Stimulated activated CD4-positive, alpha-beta T cell treated with anti-CD3 and anti-CD28 coated beads, Interleukin-4, amount 100 ng/mL, for 1 hour (primary cell): ENCODE results near the gene ARAP3.
A peak's percentile ranks its signal among the peaks of the same experiment; 100 is the strongest.

Experiments used
- DNase-seq: peaks from one replicate; pipeline ENCODE4 v3.0.0-alpha.2; 2020

ARAP3 gene

DNA sequence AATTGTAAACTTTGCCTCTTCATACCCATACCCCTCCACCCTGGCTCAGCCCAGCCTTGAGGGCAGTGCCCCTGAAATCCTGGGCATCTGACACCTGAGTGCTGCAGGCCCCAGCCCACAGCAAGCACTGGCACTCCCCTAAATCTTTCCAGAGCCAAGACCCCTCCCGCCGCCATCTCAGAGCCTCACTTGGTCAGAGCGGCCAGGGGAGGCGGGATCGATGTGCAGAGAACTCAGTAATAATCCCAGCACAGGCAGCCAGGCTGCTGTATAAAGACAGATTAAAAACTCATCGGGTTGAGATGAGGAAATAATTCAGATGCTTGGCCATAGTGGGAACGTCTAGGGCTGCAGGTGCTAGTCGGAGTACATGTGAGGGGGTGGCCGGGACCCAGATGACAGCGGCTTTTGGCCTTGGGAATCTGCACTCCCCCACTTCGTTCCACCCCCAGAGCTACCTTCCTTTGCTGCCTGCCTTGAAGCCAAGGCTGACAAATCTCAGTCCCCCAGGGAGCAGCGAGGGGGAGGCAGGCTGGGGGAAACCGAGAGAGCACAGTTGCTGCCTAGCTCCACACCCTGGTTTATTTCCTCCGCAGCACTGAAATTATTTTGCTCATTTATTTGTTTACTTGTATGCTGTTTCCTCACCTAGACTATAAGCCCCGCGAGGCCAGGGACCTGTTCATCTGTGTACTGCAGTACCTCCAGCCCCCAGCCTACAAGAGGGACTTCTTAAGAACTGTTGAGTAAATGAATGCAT is 19.5 kb upstream of the ARAP3 start:
- DNase-seq, result no peak

DNA sequence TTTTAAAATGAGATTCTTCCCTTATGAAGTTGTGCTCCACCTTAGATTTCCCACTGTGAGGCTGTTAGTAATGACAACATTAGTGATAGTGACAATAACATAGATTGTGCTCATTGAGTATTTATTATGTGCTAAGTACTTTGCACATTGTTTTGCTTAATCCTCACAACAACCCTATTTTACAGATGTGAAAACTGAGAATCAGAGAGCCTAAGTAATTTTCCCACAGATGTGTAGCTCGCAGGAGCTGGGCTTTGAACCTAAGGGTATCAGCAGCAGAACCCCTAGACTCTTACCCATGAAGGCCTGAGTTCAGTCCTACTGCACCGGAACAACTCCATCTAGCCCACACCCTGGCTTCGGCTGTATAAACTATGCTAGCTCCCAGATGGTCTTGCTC is 15.6 kb upstream of the ARAP3 start:
- no peak for DNase-seq

- no peak for DNase-seq
Observed at GRCh38 chr5:141696431-141696830, 14.4 kb upstream of the ARAP3 start.

DNA sequence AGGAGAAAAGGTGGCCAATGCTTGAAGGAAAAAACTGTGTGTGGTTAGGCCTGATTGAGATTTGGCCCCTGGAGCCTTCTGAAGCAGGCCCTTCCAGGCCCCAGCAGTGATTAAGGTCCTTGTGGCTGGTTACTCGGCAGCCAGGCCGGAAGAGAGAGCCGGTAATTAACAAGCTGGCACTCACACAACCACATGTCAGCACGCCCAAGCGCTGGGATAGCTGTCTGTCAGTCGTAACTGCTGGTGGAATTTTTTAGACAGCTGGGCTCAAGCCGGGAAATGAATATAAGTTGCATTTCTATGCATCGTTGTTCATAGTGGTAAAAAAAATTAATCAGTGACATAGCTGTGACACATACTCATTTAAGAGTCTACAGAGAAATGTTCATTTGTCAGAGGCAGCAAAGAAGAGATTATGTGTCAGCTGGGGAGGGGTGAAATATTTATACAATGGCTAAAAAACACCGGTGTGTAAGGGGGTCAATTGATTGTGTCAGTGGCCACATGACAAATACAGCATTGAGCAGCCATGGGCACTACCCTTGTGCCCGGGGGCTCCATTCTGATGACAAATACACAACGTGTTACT is 13.7 kb upstream of the ARAP3 start:
- DNase-seq, result no peak

GRCh38 chr5:141694479-141694878 is 12.4 kb upstream of the ARAP3 start:
- no peak for DNase-seq

- peak; percentile 78 for DNase-seq
Observed at GRCh38 chr5:141692919-141693725, 11.1 kb upstream of the ARAP3 start.

GRCh38 chr5:141692533-141692888 is 10.5 kb upstream of the ARAP3 start:
- no peak for DNase-seq

- peak; percentile 86 for DNase-seq
Observed at GRCh38 chr5:141691867-141692532, 10.0 kb upstream of the ARAP3 start.

DNA sequence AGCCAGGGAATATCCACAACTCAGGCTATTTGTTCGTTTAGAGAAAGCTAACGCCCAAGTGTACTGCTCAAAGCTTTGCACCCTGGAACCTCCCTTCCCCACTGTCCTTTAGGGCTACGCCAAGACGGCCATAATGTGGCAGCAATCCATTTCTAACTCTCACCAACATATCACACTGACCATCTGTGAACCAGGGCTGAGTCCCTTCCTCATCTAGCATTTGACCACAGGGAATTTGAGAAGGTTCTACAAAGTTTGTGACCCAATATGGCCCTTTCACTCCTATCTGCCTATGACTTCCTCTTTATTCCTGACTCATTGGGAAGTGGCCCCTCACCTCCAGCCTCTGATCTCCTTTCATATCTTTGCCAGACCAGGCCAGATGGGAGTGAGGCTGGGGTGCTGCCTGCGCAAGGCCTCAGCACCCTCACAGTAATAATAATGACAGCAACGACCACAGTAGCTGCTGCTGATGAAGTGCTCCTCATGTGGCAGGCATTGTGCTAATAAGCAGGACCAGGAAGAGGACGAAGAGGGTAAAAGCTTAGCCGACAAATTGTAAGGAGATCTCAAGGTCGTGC is 9.3 kb upstream of the ARAP3 start:
- DNase-seq, result no peak

DNA sequence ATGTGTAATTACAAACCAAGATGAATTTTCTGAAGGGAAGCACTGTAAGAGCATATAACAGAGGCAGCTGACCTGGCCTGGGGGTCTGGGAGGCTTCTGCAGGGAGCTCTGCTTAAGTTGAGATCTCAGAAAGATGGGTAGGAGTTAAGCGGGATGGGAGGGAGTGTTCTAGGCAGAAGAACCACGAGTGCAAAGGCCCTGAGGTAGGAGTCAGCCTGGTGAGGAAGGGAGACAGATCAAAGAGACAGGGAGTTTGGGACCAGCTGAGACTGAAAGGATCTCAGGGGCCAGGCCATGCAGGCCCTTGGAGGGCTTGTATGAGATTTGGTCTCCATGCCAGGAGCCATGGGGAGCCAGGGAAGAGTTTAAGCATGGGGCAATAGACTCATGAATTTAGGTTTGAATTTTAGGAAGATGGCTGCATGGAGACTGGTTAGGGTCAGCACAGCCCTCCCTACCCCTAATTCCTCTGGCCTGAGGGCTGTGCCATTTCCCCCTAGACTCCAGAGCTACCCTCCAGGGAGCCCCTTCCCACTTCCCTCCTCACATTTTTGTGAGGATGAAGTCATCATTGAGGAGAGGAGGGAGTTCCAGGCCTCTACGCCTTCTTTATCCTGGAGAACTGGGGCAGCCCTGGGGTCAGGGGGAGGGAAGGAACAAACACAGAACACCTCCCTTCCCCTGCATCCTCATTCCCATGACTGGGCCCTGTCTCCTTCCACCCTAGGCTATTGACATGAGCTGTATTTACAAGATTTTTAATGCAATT is 4.8 kb upstream of the ARAP3 start:
- DNase-seq, result no peak

DNA sequence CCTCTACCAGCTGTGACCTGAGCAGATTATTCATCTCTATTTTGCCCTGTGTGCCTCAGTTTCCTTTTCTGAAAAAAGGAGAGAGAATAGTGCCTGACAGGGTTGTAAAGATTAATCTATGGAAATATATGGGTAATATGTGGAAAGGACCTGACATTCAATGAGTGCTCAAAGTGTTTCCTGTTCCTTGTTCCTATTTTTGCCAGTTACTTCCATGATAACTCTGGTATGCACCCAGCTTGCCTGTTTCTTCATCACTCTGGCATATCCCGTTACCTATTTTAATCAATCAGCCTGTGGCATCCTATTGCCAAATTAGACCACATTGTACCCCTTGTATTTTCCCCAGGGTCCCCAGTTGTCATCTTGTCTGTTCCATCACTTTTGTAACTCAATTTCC is 3.6 kb upstream of the ARAP3 start:
- DNase-seq, result no peak

DNA sequence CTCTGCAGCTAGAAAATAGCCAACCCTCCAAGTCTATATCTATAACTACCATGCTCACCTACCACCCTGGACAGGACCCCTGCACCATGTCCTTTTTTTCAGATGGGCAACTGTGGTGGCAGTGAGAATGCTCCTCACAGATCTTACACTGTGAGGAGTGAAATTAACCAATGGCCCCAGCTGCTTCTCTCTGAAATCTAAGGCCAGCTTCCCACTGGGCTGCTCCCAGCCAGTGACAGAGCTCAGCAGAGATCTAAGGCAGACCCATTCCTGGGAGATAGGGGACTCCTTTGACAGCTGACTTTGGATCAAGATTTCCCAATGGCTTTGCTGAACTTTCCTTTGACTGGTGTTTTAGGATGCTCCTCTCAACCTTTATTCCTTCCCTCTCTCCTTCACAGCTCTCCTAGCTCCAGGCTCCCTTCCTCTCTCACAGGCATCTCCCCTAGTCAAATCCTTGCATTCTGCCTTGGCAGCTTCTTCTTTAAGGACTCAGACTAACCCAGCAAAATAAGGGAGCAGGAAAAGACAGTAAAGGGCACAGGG is 1.6 kb upstream of the ARAP3 start:
- DNase-seq, result no peak

- no peak for DNase-seq
Observed at GRCh38 chr5:141681295-141681694, 735 bp downstream of the ARAP3 start.

GRCh38 chr5:141680751-141681201 is 1.3 kb downstream of the ARAP3 start:
- DNase-seq, result no peak

DNA sequence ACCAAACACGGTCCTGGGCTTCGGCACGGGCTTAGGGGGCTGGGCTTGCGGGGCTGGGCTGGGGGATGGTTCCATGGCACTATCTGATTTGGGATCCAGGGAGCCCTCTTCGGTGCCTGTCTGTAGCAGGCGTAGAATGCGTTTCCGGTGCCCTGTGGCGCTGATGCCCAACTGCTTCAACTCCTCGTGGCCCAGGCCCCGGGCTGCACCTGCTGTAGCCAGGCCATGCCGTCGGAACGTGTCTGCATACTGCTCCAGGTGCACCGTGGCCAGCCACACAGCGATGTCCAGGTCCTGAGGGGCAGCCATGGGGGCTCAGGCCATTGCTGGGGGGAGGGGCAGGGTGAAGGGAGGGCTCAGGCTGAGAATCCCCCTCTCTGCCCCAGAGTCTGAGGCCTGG is 1.9 kb downstream of the ARAP3 start:
- no peak for DNase-seq

DNA sequence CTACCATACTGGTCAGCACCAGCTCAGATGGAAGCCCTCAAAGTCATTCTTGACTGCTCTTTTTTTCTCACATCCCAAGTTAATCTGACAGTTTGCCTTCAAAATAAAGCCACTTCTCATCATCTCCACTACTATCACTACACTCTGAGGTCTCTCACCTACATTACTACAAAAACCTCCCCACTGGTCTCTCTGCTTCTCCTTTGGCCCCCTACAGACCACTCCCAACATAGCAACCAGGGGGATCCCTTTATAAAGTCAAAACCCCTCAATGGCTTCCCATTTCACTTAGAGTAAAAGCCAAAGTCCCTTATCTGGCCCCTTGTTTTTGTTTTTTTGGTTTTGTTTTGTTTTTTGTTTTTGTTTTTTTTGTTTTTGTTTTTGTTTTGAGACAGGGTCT is 4.6 kb downstream of the ARAP3 start:
- no peak for DNase-seq

DNA sequence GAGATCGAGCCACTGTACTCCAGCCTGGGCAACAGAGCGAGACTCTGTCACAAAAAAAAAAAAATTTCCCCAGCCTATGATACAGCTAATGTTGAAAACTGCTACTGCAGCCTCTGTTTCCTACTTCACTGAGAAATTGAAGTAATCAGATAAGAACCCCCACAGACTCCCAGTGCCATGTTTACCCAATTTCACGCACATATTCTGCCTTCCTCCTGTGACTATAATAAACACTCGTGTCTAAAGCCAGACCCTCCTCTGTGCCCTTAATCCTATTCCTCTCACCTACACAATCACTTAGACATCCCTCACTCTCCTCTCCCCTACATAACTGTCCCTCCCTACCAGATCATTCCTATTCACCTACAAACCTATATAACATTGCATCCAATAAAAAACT is 6.4 kb downstream of the ARAP3 start:
- DNase-seq, result no peak

GRCh38 chr5:141674747-141675146 is 7.3 kb downstream of the ARAP3 start:
- DNase-seq, result no peak

DNA sequence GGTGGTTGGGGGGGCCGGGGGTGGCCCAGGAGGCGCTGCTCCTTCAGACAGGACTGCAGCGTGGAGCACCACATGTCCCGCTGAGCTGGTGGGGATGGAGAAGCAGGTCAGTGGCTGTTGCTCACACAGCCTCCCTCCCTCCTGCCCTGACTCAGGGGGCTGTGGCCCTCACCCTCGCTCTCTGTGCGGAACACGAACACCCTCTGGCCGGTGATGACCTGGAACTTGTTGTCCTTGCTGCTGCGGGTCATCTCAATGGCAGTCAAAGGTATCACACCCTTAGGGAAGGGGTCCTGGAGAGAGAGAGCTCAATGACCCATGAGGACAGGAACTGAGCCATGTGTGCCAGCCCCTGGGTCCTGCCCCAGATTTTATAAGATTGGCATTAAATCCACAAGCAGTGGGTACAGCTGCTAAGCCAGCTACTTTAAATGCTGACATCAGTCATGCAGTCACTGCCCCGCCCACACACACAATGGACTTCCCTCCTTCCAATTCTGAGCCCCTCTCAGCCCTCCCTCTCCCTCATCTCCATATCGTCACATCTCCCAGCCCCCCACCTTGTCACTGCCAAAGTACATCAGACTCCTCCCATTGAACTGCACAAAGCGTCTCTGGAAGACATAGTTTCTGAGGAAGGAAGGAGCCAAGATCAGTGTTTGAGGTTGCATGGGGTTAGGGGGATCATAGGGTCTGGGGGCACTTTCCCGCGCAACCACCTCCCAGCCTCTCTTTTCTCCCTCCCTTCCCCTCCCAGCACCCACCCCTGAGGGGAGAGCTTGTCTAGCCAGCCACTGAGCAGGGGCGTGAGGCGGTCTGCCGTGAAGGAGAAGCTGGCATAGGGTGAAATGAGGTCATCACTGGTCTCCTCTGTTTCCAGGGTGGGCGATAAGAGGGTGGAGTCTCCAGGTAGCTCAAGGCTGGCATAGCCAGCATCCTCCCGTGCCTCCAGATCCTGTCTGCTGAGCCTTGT is 8.9 kb downstream of the ARAP3 start:
- no peak for DNase-seq

DNA sequence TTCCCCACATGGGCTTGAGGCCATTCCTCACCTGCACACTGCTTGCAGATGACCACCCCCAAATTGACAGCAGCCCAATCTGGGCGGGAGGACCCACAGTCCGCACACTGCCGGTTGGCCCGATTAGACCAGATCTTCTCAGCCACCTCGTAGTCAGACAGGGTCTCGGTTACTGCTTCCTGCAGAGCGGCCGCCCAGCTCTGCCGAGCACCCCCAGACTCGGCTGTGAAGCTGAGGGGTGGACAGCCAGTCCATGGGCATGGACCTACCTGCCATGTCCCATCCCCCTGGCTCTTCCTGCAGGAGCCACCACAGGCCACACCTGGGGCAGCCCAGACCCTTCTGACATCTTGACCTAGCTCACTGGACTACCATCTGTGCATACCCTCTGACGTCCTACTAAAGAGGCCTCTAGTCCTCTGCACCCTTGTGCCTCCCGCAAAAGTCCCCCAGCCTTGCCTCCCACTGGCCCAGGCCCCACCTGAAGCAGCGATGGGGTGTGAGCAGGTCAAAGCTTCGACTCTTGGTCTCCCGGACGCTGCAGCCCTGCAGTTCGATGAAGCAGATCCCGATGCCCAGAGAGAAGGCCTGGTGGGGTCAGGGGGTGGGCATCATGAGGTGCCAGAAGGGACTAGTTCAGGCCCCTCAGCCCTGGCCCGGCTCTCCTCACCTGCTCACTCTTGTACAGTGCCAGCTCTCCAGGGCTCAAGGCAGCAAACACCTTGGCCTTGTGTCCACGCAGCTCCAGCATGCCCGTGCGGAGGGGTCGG is 9.8 kb downstream of the ARAP3 start:
- no peak for DNase-seq
